Epidermal melanocyte (primary cell): ENCODE data around the gene ACOXL.

ENCODE experiments used
- DNase-seq: peaks from one replicate; pipeline ENCODE4 v3.0.0; 2011; ENCODE audit warnings: low spot score; ENCODE audit not compliant: insufficient read length

Gene ACOXL

DNA sequence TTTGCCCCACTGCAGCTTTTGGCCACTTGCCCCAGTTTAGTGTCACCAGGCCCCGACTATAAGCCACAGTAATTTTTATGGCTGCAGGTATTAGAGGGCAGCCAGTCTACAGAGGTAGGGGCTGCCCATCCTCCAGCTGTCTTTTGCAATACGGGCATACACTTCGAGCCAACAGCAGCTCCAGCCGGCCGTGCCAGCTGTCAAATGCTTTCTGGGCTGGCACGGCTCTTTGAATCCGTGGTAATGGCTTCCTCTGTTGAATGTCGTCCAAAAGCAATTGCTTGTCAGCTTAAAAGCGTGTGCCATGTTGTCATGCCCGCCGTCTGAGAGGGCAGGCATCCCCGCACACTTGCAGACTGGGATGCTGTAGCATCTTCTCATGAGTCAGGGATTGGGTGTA, 429.6 kb downstream of the ACOXL start:
- no peak for DNase-seq

- DNase-seq, result no peak
Observed at GRCh38 chr2:111162718-111163331, 430.5 kb downstream of the ACOXL start.

- DNase-seq, result no peak
Observed at GRCh38 chr2:111164078-111164477, 431.7 kb downstream of the ACOXL start.

- no peak for DNase-seq
Observed at GRCh38 chr2:111165084-111165483, 432.7 kb downstream of the ACOXL start.

GRCh38 chr2:111166115-111166514, 433.7 kb downstream of the ACOXL start:
- no peak for DNase-seq

DNA sequence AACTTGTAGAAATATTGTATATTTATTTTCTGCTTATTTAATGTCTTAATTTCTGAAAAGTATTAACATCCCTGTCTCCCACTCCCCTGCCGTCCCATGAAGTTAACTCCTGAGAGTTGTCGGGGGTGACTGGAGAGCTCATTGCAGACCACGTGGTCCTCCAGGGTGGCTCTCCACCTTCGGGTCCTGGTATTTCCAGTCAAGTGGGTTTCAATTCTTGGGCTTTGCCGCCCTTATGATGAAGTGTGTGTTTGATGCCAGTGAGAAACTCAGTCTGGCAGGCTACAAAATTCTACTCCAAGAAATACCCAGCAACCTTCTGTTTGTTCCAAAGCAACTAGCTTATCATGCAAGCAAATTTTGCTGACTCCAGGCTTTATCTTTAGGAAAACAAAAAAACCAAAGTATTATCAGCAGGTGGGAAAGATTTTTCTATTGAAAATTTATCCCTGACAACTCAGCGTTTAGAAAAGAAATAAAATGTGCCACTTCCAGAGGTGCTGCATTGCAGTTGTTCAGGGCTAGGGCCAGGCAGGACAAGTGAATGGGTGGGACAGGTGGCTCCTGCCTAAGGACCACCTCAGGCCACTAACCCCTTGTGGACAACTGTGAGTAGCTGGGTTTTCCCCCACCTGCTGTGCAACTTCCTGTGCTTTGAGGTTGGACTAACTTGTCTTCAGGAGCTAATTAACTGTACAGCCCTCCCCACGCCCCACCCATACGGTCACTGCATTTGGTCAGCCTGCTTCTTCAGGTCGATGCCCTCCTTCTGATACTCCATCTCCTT, 434.9 kb downstream of the ACOXL start:
- DNase-seq, result no peak

DNA sequence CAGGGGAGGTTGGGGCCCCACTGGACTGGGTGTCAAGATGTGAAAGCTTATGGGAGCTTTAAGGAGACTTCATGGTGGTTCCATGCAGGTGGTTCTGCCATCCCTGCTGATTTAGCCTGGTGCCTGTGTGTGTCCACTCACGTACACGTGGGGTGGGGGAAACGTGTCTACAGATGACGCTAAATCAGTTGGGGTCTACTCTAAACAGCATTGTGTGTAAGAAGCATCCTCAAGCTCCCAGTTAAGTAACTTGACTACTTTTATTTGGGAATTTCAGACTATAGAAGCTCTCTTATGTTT, 435.4 kb downstream of the ACOXL start:
- DNase-seq, result no peak
